Effector CD8-positive, alpha-beta T cell (primary cell): ENCODE data around the gene GNA14.
"Not testable (repeated sequence)": the region's sequence is repeated elsewhere in the genome, so short reads cannot be mapped to it uniquely, and the experiment has no call there.

Experiments
- DNase-seq: peaks from one replicate; lab custom pipeline; 2025; lab: John Stamatoyannopoulos, UW
- total RNA-seq, 4 experiments: gene quantifications; one replicate each; lab custom pipeline; 2026; lab: John Stamatoyannopoulos, UW

The GNA14 gene
- total RNA-seq, result 0 reads per million in 4 experiments

DNA sequence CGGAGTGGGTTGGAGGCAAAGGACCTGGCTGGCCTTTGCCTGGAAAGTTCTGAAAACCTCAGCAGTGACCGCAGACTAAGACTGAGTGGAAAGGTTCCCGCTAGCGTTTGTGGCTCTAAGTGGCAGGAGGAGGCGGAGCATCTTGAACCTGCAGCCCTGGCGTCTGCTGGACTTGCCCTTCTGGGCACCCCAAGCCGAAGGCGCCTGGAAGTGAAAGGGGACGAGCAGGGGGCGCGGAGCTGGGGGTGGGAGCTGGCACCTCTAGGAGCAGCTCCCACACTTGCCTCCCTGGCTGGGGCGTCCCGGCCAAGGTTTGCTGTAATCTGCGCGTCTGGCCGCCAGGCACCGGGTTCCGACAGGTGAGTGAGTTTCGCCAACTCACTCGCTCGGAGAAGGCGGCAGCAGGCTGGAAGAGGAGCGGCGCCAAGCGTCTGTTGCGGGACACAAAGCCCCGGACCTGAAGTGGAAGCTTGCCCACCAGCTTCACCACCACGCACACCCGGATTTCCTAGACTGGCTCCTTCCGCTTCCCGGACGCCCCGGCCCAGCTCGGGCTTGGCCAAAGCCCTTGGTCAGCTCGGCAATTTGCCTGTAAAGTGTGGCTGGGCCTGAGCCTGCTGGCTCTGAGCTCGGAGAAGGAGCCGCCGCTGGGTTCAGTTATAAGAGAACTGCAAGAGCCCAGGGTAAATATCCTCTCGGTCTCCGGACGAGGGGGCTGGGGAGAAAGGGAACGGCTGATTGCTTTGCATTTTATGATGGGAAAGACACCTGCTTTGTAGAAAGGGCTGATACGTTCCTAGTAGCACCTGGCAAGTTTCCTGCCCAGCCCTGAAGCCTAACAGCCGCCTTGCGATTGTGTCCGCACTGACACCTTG, at the start of gene GNA14:
TSS of gene GNA14 (minus strand) at position 89 of the 875 bp plus-strand sequence. CDS start 529 bp downstream, outside the sequence.
- no peak for DNase-seq

DNA sequence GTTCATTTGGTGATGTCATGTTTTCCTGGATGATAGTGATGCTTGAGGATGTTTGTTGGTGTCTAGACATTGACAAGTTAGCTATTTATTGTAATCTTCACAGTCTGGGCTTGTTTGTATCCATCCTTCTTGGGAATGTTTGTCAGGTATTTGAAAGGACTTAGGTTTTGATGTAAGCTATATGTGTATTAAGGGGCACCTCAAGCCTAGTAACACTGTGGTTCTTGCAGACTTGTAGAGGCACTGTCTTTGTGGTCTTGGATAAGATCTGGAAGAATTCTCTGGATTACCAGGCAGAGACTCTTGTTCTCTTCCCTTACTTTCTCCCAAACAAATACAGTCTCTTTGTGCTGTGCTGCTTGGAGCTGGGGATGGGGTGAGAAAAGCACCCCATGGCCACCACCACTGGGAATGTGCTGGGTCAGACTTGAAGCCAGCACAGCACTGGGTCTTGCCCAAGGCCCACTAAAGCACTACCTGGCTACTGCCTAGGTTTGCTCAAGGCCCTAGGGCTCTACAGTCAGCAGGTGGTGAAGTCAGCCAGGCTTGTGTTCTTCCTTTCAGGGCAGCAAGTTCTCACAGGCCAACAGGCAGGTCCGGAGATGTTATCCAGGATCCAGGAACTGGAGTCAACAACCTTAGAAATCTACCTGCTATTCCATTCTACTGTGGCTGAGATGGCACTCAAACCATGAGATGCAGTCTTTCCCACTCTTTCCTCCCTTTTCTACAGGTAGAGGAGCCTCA, 49.3 kb upstream of the GNA14 start:
- DNase-seq, result no peak

DNA sequence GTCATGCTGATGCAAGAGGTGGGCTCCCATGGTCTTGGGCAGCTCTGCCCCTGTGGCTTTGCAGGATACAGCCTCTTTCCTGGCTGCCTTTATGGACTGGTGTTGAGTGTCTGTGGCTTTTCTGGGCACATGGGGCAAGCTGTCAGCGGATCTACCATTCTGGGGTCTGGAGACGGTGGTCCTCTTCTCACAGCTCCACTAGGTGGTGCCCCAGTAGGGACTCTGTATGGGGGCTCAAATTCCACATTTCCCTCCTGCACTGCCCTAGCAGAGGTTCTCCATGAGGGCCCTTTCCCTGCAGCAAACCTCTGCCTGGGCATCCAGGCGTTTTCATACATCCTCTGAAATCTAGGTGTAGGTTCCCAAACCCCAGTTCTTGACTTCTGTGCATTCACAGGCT, 42.6 kb upstream of the GNA14 start:
- not testable (repeated sequence) for DNase-seq

DNA sequence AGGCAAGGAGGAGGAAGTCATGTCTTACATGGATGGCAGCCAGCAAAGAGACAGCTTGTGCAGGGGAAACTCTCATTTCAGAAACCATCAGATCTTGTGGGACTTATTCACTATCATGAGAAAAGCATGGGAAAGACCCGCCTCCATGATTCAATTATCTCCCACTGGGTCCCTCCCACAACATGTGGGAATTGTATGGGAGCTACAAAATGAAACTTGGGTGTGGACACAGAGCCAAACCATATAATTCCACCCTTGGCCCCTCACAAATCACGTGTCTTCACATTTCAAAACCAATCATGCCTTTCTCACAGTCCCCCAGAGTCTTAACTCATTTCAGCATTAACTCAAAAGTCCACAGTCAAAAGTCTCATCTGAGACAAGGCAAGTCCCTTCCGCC, 42.0 kb upstream of the GNA14 start:
- not testable (repeated sequence) for DNase-seq

DNA sequence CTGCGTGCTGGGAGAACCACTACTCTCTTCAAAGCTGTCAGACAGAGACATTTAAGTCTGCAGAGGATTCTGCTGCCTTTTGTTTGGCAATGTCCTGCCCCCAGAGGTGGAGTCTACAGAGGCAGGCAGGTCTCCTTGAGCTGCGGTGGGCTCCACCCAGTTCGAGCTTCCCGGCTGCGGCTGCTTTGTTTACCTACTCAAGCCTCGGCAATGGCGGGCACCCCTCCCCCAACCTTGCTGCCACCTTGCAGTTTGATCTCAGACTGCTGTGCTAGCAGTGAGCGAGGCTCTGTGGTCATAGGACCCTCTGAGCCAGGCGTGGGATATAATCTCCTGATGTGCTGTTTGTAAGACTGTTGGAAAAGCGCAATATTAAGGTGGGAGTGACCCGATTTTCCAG, 39.6 kb upstream of the GNA14 start:
- not testable (repeated sequence) for DNase-seq

DNA sequence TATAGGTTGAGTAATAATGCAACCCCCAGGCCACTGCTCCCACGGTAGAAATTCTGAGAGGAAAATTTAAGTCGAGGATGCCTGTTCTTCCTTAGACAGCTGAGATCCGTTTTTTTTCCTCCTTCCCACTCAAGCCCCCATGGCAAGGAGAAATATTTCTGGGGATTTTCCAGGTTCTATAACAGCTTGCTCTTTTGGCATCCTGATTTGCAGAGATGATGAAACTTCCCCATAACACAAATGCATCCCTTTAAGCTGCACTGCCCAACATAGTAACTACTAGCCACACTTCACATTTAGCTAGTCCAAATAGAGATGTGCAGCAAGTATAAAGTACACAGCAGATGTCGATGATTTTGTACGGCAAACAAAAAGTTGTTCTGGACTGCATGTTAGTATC, 32.5 kb upstream of the GNA14 start:
- no peak for DNase-seq

DNA sequence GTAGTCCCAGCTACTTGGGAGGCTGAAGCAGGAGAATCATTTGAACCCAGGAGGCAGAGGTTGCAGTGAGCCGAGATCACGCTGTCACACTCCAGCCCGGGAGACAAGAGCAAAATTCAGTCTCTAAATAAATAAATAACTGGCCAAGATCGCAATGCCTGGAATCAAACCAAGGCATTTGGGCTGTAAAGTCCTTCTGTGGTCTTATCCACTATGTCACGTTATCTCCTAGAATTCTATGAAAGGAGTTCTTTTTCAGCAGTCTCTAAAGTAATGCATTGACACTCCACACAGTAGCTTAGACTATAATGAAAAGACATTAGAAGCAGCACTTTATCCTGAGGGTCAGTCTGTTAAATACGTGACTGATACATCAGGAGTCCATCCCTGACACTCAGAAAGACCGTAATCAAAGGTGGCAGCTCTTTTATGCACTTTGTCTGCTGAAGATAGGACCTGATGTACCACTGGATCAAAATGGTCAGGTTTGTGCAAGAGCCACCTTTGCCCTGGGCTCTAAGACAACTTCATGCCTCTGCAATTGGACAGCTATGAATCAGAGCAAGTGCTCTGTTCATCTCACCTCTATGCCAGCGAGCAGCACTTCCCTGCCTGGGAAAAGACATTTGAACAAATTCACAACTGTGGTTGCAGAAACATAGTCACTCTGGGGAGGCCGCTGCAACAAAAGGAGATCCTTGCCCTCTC, 31.7 kb upstream of the GNA14 start:
- DNase-seq, result no peak

DNA sequence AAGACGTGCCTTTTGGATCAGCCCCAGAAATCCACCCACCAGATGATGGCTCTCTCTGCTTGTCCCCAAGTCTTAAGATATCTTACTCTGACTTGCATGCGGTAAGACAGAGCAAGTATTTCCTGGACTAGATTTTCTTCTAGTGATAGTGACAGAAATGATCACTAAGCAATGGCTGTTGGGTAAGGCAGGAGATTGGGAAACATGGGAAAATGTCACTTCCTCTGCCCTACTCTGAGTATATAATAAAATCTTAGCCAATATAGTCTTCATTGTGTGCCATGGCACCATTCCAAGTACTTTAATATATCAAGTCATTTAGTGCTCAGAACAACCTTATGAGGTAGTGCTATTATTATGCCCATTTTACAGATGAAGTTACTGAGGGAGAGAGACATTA, 31.0 kb upstream of the GNA14 start:
- DNase-seq, result no peak

DNA sequence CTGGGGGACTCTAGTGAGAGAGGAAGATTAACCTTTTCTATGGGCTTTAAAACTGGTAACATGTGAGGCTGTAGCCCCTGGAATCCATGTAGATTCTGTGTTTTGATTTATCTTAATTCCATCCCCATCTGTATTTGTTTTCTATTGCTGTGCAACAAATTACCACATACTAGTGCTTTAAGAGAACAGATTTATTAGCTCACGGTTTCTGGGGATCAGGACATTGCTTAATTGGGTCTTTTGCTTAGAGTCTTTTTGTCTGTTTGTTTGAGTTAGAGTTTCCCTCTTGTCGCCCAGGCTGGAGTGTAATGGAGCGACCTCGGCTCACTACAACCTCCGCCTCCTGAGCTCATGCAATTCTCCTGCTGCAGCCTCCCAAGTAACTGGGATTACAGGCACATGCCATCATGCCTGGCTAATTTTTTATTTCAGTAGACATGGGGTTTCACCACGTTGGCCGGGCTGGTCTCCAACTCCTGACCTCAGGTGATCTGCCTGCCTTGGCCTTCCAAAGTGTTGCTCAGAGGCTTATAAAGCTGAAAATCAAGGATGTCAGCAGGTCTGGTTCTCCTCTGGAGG, 29.9 kb upstream of the GNA14 start:
- DNase-seq, result no peak

DNA sequence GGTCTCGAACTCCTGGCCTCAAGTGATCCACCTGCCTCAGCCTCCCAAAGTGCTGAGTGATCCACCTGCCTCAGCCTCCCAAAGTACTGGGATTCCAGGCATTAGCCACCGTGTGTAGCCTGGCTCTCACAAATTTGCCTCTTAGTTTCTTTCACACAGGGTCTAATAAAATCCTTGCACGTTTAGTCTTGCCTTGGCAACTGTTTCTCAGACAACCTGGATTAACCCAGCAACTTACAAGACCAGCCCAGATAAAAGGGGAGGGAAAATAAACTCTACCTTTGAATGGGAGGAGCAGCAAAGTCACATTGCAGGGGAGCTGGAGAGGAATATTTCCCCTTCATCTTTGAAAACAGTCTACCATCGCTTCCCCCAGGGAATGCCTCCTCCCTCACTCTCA, 29.3 kb upstream of the GNA14 start:
- DNase-seq, result no peak

DNA sequence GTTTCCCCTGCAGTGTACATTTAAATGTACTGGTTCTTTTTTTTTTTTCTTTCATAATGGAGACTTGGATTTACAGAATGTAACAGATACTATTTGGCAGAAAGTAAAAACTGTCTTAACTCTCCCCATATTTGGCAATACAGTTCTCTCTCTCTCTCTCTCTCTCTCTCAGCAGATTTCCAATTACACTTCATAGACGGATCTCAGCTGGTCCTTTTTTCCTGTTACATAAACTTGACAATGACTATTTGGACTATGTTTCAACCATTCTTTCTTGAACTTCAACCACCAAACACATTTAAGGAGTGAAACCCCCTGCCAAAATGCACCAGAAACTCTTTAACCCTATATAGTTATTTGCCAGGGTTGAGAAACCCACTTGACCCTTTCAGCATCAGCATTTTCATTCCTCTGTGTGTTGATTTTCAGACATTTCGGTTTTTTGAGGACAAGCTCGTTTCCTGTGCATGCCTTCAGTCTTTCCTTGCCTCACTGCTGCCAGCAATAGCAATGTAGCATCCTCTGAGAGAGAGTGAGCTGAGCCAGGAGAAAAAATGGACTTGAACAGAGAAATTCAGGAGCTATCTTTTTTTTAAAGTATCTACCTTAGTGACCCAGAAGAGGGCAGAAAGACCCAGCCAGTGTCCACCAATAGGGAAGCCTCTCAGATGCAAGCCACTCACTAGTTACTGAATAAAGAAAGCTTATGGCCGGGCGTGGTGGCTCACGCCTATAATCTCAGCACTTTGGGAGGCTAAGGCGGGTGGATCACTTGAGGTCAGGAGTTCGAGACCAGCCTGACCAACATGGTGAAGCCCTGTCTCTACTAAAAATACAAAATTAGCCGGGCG, 26.0 kb upstream of the GNA14 start:
- DNase-seq, result no peak

DNA sequence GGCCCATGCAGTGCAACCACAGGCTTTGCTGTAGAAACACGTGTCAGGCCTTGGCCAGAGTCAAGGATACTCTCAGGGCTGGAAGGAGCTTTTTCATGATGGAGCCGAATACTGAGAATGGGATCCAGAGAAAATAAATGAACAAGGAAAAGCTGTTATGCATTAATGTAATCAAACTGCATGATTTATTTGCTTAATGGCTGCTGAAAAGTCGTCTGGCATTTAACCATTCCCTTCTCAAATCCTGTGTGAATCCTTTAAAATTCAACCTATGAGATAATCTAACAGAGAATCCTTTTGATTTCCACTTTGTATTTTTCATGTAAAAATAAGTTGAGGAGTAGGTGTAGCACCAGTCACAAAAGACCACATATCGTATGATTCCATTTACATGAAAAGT, 24.1 kb upstream of the GNA14 start:
- no peak for DNase-seq

DNA sequence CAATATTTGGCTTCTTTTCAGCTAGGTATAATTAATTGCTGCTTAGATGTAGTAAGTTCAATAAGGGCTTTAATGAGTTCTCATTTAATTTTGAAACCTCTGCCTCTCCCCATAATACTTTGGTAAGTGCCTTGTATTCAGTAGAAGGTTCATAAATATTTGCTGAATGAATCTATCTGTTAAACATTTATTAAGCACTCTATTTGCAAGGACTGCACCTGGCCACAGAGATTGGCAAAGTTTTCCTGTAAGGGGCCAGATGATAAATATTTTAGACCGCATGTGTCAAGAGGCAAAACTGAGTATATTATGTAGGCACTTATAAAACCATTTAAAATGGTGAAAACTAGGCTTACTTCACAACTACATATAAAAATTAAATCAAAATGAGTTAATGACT, 19.0 kb upstream of the GNA14 start:
- DNase-seq, result no peak

DNA sequence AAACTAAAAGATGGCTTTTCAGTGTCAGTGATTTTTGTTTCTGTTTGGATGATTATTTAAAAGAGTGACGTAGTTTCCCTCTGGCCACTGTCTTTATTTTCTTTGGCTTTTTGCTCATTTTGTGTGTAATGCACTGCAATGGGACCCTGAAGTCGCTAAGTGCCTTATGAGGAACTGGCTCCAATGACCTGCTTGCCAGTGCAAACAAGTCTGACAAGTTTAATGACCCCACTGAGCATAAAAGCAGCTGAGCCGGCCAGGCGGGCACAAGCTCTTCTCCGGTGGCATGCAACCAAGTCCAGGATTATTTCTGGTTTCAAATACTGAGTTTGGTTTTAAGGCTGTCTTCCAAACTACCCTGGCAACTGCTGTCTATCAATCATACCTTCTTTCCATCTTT, 15.6 kb upstream of the GNA14 start:
- no peak for DNase-seq

DNA sequence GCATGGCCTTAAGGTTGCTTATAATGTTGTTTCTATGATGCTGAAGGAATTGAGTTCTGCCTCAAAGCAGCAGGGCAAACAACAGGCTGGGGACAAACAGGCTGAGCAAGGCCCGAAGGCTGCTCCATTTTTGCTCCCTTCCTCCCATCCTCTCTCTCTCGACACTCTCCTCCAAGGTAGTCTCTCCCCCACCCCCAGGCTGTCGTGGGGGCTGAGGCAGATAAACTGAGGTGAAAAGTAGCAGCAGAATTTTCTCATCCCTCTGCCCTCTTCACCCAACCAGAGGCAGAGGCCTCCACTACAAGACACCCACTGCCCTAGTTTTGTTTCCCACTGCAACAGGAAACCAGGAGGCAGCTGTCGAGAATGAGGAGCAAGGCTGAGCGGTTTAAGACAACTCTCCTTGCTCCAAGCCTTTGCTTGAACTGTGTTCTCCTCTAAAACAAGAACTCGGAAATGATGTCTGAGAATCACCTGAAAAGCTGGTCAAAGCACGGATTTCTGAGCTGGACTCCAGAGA, 13.5 kb upstream of the GNA14 start:
- no peak for DNase-seq

DNA sequence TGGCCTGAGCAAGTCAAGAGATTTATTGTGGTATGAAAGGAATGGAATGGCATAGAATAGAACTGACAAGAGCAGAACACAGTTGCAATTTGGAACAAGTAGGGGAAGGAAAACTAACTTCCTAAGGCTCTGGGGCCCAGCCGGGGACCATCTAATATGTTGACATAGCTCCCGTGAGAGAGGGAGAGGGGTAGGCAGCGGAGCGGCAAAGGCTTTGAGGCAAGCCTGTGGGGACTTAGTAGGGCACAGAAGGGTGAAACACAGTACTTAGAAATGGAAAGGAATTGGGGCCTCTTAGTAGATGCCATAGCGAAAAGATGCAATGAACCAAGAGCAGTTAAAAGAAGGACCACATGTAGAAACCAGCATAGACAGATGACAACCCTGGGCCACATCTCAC, 11.8 kb upstream of the GNA14 start:
- DNase-seq, result no peak

DNA sequence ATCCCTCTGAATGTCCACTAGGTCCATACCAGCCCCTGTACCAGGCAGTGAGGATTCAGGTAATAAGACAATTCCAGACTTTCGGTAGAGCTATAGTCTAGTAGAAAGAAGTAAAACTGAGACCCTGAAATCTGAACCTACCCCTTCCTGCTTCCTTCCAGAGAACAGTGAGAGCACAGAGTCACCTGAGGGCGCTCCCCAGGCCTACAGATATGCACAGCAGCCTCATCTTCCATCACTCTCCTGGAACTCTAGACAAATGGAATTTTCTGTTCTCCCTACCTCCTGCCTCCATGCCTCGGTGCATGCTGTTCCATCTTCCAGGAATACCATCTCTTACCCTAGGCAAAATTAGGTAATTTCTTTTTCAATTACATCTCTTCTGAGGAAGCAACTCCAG, 3.1 kb upstream of the GNA14 start:
- no peak for DNase-seq

DNA sequence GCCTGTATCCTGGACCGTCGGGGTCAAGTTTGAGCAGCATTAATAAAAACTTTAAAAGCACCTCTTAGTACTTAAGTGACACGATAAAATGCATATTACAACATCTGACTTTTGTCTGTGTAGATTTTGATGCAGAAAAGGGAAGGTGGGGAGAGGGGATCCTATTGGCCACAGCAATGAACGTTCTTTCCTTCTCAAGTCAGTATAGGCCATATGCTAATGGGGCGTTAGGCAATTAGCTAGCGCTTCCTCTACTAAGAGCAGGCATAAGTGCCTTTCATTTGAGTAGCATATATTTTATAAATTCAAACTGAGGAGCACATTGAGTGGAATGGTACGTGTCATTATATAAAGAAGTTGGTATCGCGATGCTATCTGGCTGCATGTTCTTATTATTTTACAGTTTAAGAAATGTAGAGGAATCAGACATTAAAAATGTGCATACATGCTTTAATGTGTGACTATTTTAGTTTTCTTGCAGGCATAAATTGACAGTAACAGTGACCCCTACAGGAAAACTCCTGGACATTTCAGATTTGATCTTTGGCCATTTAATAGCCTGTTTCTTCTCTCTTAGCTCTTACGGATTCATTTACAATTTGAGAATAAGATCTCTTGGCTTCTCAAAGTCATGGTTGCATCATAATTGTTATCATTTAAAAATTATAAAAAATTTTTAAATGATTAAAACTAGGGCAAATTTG, 1.1 kb upstream of the GNA14 start:
- DNase-seq, result no peak

DNA sequence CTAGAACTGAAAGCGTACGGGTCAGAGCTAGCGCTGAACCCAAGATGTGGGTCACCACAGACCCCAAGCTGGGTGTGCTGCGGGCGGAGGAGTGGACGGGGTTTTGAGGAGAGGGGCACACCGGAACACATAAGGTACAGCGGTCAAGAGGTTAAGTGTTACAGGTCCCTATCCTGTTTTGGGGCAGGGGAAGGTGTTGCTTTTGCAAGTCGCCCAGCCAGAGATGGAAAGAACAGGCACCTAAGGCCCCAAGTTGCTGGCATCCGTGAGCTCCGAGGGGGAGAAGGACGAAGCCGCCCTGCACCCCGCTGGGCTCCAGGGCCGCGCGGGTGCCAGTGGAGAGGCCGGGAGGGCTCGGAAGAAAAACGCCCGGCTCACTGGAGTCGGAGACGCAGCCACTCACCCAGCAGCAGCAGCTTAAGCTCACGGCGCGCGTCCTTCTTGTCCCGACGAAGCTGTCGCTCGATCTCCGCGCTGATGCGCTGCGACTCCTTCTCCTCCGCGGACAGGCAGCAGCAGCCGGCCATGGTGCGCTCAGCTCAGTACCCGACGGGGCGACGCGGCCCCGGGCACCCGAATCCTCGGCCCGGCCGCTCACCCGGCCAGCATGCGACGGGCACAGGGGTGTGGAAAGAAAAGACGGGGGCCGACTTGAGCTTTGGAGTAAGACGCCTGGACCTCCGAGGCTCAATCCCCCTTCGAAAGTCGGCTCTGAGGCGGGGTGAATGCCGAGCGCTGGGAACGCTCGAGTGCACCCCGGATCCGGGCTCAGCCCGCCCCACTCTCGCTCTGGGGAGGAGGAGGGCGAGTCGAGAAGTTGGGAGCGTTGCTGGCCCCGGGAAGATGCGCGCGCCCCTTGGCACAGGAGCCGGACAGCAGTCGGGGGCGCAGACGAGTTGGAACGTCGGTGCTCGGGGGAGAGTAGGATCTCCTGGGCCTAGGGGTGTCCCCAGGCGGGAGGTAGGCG, 572 bp downstream of the GNA14 start:
- DNase-seq, result no peak
